ENCODE measurements around the gene PLEKHG3. TPM values are rescaled to one million over a fixed set of nuclear protein-coding genes. Genes with fewer than 3 reads are reported as not detected.

The PLEKHG3 gene
- total and polyA plus RNA-seq, 2 of the 13 experiments (the other 11 are each of a cell fraction or from before 2014, with no cell fraction given), result 7.1 to 9.8 TPM

GRCh38 chr14:64758691-64759554 lies 54.7 kb downstream of the PLEKHG3 start:
- no peak overlapping the region for H3K9ac ChIP-seq (ENCODE audit: insufficient read depth, low read depth, low read length)
- no peak overlapping the region for H3K4me3 ChIP-seq (replicated peaks in 1 of 3; ENCODE audit: insufficient read depth in 1 of 3, low read depth in 2 of 3, low read length in 3 of 3)
- in situ Hi-C loops (cut with HindIII; ENCODE audit: extremely low pct_ligation_motif_present, low pct_unique_long_range_greater_than_20kb), result loop anchor here (5.0 kb wide), 1 partner anchor 87 kb away; no protein-coding TSS in a partner anchor
- intact Hi-C loops (cut with micrococcal nuclease; ENCODE audit: unreplicated experiment), result no loop called here
- H3K9me3 ChIP-seq (ENCODE audit: low read length), result no peaks in the 10 kb centered on the region
- BruUV-seq (replicated peaks), result no TSS peak
- no peaks in the 10 kb centered on the region for H3K36me3 ChIP-seq (replicated peaks in 1 of 2; ENCODE audit: control insufficient read depth in 1 of 2, insufficient read depth in 2 of 2, low read length in 2 of 2)
- H3K79me2 ChIP-seq (ENCODE audit: insufficient read depth, low read length), result no peaks in the 10 kb centered on the region
- WGBS (ENCODE audit: low lambda C conversion rate), result 17% methylated on average over 6 of the region's 7 CpGs
- DNase-seq (ENCODE audit: low spot score) (peak; percentile 72), FAIRE-seq (no peak), ATAC-seq (no peak)
- CTCF ChIA-PET (ENCODE audit: low intra/inter-chr PET ratio, low total read pairs), result no interaction called here
- H3K27me3 ChIP-seq (ENCODE audit: control insufficient read depth in 1 of 2, insufficient read depth in 2 of 2, low read length in 2 of 2), result peaks cover 8 to 45% of the 10 kb centered on the region in 2 experiments; a peak in 4 of 5 replicates
- no peak overlapping the region for H3K4me2 ChIP-seq (ENCODE audit: low read depth, low read length)
- H4K20me1 ChIP-seq (ENCODE audit: insufficient read depth, low read length), result no peaks in the 10 kb centered on the region
- H3K4me1 ChIP-seq (ENCODE audit: insufficient read depth, low read length), result peaks cover 22% of the 10 kb centered on the region
- POLR2A ChIA-PET, result no interaction called here
- no peak overlapping the region for H3K27ac ChIP-seq (ENCODE audit: extremely low read length, insufficient read depth, low read length)
- no peak overlapping the region for H2AFZ ChIP-seq (ENCODE audit: low read length)
- TF ChIP-seq TAF15 (IDR thresholded peaks at IDR 0.05; ENCODE audit: low read depth, low read length, poor library complexity, severe bottlenecking), result no peak
- no peak for TF ChIP-seq SATB2 (CRISPR knock-in tag; IDR thresholded peaks at IDR 0.05)
- TF ChIP-seq ZNF232 (CRISPR knock-in tag; IDR thresholded peaks at IDR 0.05; ENCODE audit: borderline replicate concordance), result no peak
- TF ChIP-seq SRY (CRISPR knock-in tag; IDR thresholded peaks at IDR 0.05), result no peak
- no peak for TF ChIP-seq MYPOP (CRISPR knock-in tag; IDR thresholded peaks at IDR 0.05)
- TF ChIP-seq POGK (CRISPR knock-in tag; conservative IDR thresholded peaks at IDR 0.05), result no peak
- TF ChIP-seq, protein P1, sequence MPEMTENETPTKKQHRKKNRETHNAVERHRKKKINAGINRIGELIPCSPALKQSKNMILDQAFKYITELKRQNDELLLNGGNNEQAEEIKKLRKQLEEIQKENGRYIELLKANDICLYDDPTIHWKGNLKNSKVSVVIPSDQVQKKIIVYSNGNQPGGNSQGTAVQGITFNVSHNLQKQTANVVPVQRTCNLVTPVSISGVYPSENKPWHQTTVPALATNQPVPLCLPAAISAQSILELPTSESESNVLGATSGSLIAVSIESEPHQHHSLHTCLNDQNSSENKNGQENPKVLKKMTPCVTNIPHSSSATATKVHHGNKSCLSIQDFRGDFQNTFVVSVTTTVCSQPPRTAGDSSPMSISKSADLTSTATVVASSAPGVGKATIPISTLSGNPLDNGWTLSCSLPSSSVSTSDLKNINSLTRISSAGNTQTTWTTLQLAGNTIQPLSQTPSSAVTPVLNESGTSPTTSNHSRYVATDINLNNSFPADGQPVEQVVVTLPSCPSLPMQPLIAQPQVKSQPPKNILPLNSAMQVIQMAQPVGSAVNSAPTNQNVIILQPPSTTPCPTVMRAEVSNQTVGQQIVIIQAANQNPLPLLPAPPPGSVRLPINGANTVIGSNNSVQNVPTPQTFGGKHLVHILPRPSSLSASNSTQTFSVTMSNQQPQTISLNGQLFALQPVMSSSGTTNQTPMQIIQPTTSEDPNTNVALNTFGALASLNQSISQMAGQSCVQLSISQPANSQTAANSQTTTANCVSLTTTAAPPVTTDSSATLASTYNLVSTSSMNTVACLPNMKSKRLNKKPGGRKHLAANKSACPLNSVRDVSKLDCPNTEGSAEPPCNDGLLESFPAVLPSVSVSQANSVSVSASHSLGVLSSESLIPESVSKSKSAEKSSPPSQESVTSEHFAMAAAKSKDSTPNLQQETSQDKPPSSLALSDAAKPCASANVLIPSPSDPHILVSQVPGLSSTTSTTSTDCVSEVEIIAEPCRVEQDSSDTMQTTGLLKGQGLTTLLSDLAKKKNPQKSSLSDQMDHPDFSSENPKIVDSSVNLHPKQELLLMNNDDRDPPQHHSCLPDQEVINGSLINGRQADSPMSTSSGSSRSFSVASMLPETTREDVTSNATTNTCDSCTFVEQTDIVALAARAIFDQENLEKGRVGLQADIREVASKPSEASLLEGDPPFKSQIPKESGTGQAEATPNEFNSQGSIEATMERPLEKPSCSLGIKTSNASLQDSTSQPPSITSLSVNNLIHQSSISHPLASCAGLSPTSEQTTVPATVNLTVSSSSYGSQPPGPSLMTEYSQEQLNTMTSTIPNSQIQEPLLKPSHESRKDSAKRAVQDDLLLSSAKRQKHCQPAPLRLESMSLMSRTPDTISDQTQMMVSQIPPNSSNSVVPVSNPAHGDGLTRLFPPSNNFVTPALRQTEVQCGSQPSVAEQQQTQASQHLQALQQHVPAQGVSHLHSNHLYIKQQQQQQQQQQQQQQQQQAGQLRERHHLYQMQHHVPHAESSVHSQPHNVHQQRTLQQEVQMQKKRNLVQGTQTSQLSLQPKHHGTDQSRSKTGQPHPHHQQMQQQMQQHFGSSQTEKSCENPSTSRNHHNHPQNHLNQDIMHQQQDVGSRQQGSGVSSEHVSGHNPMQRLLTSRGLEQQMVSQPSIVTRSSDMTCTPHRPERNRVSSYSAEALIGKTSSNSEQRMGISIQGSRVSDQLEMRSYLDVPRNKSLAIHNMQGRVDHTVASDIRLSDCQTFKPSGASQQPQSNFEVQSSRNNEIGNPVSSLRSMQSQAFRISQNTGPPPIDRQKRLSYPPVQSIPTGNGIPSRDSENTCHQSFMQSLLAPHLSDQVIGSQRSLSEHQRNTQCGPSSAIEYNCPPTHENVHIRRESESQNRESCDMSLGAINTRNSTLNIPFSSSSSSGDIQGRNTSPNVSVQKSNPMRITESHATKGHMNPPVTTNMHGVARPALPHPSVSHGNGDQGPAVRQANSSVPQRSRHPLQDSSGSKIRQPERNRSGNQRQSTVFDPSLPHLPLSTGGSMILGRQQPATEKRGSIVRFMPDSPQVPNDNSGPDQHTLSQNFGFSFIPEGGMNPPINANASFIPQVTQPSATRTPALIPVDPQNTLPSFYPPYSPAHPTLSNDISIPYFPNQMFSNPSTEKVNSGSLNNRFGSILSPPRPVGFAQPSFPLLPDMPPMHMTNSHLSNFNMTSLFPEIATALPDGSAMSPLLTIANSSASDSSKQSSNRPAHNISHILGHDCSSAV (CRISPR knock-in tag; IDR thresholded peaks at IDR 0.05; ENCODE audit: borderline replicate concordance), result no peak
- TF ChIP-seq ZNF253 (CRISPR knock-in tag; IDR thresholded peaks at IDR 0.05; ENCODE audit: borderline replicate concordance), result no peak
- no peak for TF ChIP-seq ZNF841 (CRISPR knock-in tag; IDR thresholded peaks at IDR 0.05; ENCODE audit: borderline replicate concordance)
- TF ChIP-seq ZC3H13 (CRISPR knock-in tag; IDR thresholded peaks at IDR 0.05), result no peak
- TF ChIP-seq KDM3A (CRISPR knock-in tag; IDR thresholded peaks at IDR 0.05; ENCODE audit: low read depth), result no peak
- no peak for TF ChIP-seq RELA (CRISPR knock-in tag; IDR thresholded peaks at IDR 0.05)
- no peak for TF ChIP-seq SMARCE1 (IDR thresholded peaks at IDR 0.05; ENCODE audit: borderline replicate concordance)
